Measurements from ENCODE around the gene POU2AF2. TPM values are rescaled to one million over a fixed set of nuclear protein-coding genes. Genes with fewer than 3 reads are reported as not detected.
A peak's percentile ranks its signal among the peaks of the same experiment; 100 is the strongest.

The POU2AF2 gene
- total RNA-seq, 6 experiments from 2014 or later, result not detected

DNA sequence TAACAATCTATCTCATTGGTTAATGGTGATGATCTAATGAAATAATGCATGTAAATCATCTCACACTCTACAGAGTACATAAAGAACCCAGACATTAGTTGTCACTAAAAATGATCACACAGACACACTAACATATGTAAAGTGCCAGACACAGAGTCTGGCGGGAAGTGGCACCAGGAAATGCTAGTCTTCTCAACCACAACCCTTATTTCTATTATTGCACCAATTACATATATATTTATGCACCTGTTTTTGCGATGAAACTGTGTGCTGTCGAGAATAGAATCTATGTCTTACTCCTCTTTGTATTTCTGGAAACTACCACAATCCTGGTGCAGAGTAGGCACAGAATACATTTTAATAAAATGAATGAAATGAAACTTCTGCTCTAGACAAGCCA, 26.9 kb downstream of the POU2AF2 start:
- intact Hi-C loops (cut with DNase I), result no loop called here
- DNase-seq (no peak), ATAC-seq (no peak)
- Histone ChIP-seq H3K27ac (no peak overlapping the region), H3K4me1 (no peaks in the 10 kb centered on the region), H3K36me3 (no peaks in the 10 kb centered on the region), H3K27me3 (no peaks in the 10 kb centered on the region), H3K9me3 (no peaks in the 10 kb centered on the region), H3K4me3 (no peak overlapping the region)
- TF ChIP-seq POLR2A (IDR thresholded peaks at IDR 0.05) (no peak), CTCF (IDR thresholded peaks at IDR 0.05) (no peak)
- 82% methylated on average over 3 of the region's 3 CpGs for WGBS (ENCODE audit: insufficient coverage, low coverage, low lambda C conversion rate, missing lambda C conversion rate)

DNA sequence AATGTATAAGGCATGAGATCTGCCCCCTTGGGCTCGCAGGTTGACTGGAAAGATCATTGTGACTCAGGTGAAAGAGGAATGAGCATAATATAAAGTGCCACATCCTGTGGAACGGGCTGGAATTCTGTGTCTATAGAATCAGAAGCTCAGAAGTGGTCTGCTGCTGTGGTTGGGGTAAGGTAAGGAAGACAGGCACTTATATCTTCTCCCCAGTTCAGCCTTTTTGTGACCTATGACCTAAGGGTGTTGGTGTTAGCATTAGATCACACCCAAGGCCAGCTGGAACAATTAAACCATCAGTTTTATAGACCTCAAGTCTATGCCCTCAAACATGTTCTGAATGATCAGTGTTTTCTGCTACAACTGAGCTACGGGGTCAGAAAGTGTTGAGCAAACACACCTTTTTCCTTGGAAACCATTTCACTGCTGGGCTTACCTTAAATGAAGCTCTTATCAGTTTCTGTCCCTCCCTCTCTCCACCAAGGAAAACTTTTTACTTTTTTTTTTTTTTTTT, 37.1 kb downstream of the POU2AF2 start:
- H3K27ac ChIP-seq, result no peak overlapping the region
- DNase-seq (no peak), ATAC-seq (no peak)
- no peaks in the 10 kb centered on the region for H3K9me3 ChIP-seq
- H3K4me1 ChIP-seq, result no peaks in the 10 kb centered on the region
- no peak overlapping the region for H3K4me3 ChIP-seq
- intact Hi-C loops (cut with DNase I), result loop anchor here in 1 of 2 donors (5.0 kb wide), 1 partner anchor 140 kb away; no protein-coding TSS in a partner anchor
- no peaks in the 10 kb centered on the region for H3K27me3 ChIP-seq
- no peak for TF ChIP-seq POLR2A (IDR thresholded peaks at IDR 0.05)
- no peak for TF ChIP-seq CTCF (IDR thresholded peaks at IDR 0.05)
- H3K36me3 ChIP-seq, result no peaks in the 10 kb centered on the region
- WGBS (ENCODE audit: insufficient coverage, low coverage, low lambda C conversion rate, missing lambda C conversion rate), result 45% methylated on average over 3 of the region's 3 CpGs

- intact Hi-C loops (cut with DNase I), result loop anchor here in 1 of 2 donors (5.0 kb wide), 1 partner anchor 138 kb away; no protein-coding TSS in a partner anchor
- ATAC-seq (peak in 1 of 4 donors; percentile 10), DNase-seq (no peak)
- WGBS (ENCODE audit: insufficient coverage, low coverage, low lambda C conversion rate, missing lambda C conversion rate), result 75% methylated on average over 21 of the region's 33 CpGs
- Histone ChIP-seq H3K27ac (no peak overlapping the region), H3K27me3 (no peaks in the 10 kb centered on the region), H3K4me1 (no peaks in the 10 kb centered on the region), H3K4me3 (no peak overlapping the region), H3K36me3 (no peaks in the 10 kb centered on the region), H3K9me3 (no peaks in the 10 kb centered on the region)
- TF ChIP-seq CTCF (IDR thresholded peaks at IDR 0.05), result no peak
- TF ChIP-seq POLR2A (IDR thresholded peaks at IDR 0.05), result no peak
Measured at GRCh38 chr11:111283945-111284481, 38.5 kb downstream of the POU2AF2 start.

- Histone ChIP-seq H3K9me3 (no peaks in the 10 kb centered on the region), H3K4me3 (no peak overlapping the region), H3K4me1 (no peaks in the 10 kb centered on the region), H3K27ac (no peak overlapping the region), H3K27me3 (no peaks in the 10 kb centered on the region), H3K36me3 (no peaks in the 10 kb centered on the region)
- DNase-seq, result no peak
- ATAC-seq, result no peak
- WGBS (ENCODE audit: insufficient coverage, low coverage, low lambda C conversion rate, missing lambda C conversion rate), result 88% methylated on average over 4 of the region's 18 CpGs
- TF ChIP-seq POLR2A (IDR thresholded peaks at IDR 0.05) (no peak), CTCF (IDR thresholded peaks at IDR 0.05) (no peak)
- intact Hi-C loops (cut with DNase I), result no loop called here
Measured at GRCh38 chr11:111285189-111286091, 39.9 kb downstream of the POU2AF2 start.
